Endothelial cell of umbilical vein (primary cell): ENCODE data around the gene CD55. TPM values are rescaled to one million over a fixed set of nuclear protein-coding genes. Genes with fewer than 3 reads are reported as not detected.

Experiments
- BruUV-seq: library from RNA; stranded (reverse); fragments of 400-500 nt; replicated peaks from 2 replicates; lab custom pipeline; 2021; lab: Mats Ljungman, UMichigan
- CTCF ChIA-PET: fragments of 300-600, 350-600 bp; sonication (Branson Sonifier 250); formaldehyde crosslinking; loops from one replicate; lab custom pipeline; 2021; ENCODE audit warnings: antibody characterized with exemption, inconsistent platforms; lab: Charles Lee
- POLR2A ChIA-PET: fragments of 300-600, 350-600 bp; sonication (Branson Sonifier 250); formaldehyde crosslinking; loops from one replicate; lab custom pipeline; 2021; ENCODE audit warnings: antibody characterized with exemption, inconsistent platforms; lab: Charles Lee
- DNase-seq: peaks from one replicate; pipeline ENCODE4 v3.0.0-alpha.2; 2011; ENCODE audit warnings: low read depth, low spot score
- FAIRE-seq: peaks from 2 replicates; lab custom pipeline; 2011; peaks lifted over from hg19 to GRCh38; lab: Jason Lieb, UNC
- H2AFZ ChIP-seq: 2 replicates; pipeline ENCODE4 v1.6.0; 2012; ENCODE audit warnings: low read depth, low read length, control low read depth, inconsistent platforms
- H3K27ac ChIP-seq: 2 replicates; pipeline ENCODE4 v1.5.1; 2011; ENCODE audit warnings: low read depth, mild to moderate bottlenecking, control low read depth, low read length, moderate library complexity; ENCODE audit not compliant: insufficient read depth
- H3K27me3 ChIP-seq, 2 experiments: 2 replicates each; pipeline versions ENCODE4 v1.6.0 to v1.6.1; 2011; ENCODE audit warnings: low read length in 2 of 2, mixed read lengths in 1 of 2; ENCODE audit not compliant: control insufficient read depth in 2 of 2, insufficient read depth in 2 of 2
- H3K36me3 ChIP-seq, 2 experiments: 2 replicates in 1 of 2; 3 replicates in 1 of 2; pipeline ENCODE4 v1.5.1; 2011; ENCODE audit warnings: low read length in 2 of 2, mild to moderate bottlenecking in 1 of 2, moderate library complexity in 1 of 2; ENCODE audit not compliant: control insufficient read depth in 2 of 2, insufficient read depth in 2 of 2; ENCODE audit errors: extremely low read depth in 1 of 2
- H3K4me1 ChIP-seq: 3 replicates; pipeline ENCODE4 v1.5.1; 2011; ENCODE audit warnings: mild to moderate bottlenecking, low read length; ENCODE audit not compliant: control insufficient read depth, insufficient read depth; ENCODE audit errors: extremely low read depth
- H3K4me2 ChIP-seq: 2 replicates; pipeline ENCODE4 v1.6.1; 2011; ENCODE audit warnings: low read length, control low read depth, mixed read lengths; ENCODE audit not compliant: insufficient read depth
- H3K4me3 ChIP-seq, 3 experiments: fragments of 200-600 bp in 1 of 3; sonication (generic), shearing (Covaris generic) in 1 of 3; replicated peaks in 1 of 3; 2 replicates each; pipeline ENCODE4 v1.5.1; 2011 to 2016; ENCODE audit warnings: control low read depth in 3 of 3, low read length in 3 of 3, mild to moderate bottlenecking in 2 of 3, inconsistent platforms in 1 of 3, low read depth in 1 of 3, moderate library complexity in 1 of 3; ENCODE audit not compliant: insufficient read depth in 1 of 3
- H3K79me2 ChIP-seq: 2 replicates; pipeline ENCODE4 v1.6.0; 2012; ENCODE audit warnings: low read length, inconsistent platforms; ENCODE audit not compliant: control insufficient read depth, insufficient read depth
- H3K9ac ChIP-seq: replicated peaks from 2 replicates; pipeline ENCODE3; 2011; ENCODE audit warnings: low read length, control low read depth; ENCODE audit not compliant: insufficient read depth; ENCODE audit errors: extremely low read depth
- H3K9me1 ChIP-seq: replicated peaks from 3 replicates; pipeline ENCODE4 v1.6.0; 2011; ENCODE audit warnings: mild to moderate bottlenecking, low read length; ENCODE audit not compliant: control insufficient read depth, insufficient read depth; ENCODE audit errors: extremely low read depth
- H3K9me3 ChIP-seq: replicated peaks from 2 replicates; pipeline ENCODE4 v1.5.1; 2012; ENCODE audit warnings: low read length, inconsistent platforms; ENCODE audit not compliant: control insufficient read depth, insufficient read depth
- H4K20me1 ChIP-seq: replicated peaks from 2 replicates; pipeline ENCODE3; 2011; ENCODE audit warnings: mild to moderate bottlenecking, low read length; ENCODE audit not compliant: control insufficient read depth, insufficient read depth; ENCODE audit errors: extremely low read depth
- EZH2 ChIP-seq: IDR thresholded peaks from 2 replicates; pipeline ENCODE4 v1.6.1; 2012; ENCODE audit warnings: borderline replicate concordance, low read depth, mild to moderate bottlenecking, moderate library complexity, low read length, inconsistent platforms; ENCODE audit not compliant: severe bottlenecking
- FOS ChIP-seq: IDR thresholded peaks from 2 replicates; pipeline ENCODE4 v1.6.1; 2011; ENCODE audit warnings: mild to moderate bottlenecking, low read length, moderate library complexity, borderline replicate concordance; ENCODE audit not compliant: insufficient read depth
- GATA2 ChIP-seq: IDR thresholded peaks from 2 replicates; pipeline ENCODE4 v1.7.0; 2011; ENCODE audit warnings: low read depth, mild to moderate bottlenecking, moderate library complexity, mixed read lengths, low read length; ENCODE audit not compliant: insufficient read length, insufficient read depth
- JUN ChIP-seq: IDR thresholded peaks from 2 replicates; pipeline ENCODE4 v1.6.1; 2011; ENCODE audit warnings: borderline replicate concordance, low read depth; ENCODE audit not compliant: insufficient read length, insufficient read depth
- MYC ChIP-seq: IDR thresholded peaks from one replicate; pipeline ENCODE4 v1.6.1; 2011; ENCODE audit warnings: mild to moderate bottlenecking, low read depth, low read length
- POLR2A ChIP-seq: IDR thresholded peaks from 2 replicates; pipeline ENCODE4 v1.6.1; 2012; ENCODE audit warnings: low read depth, mild to moderate bottlenecking, control low read depth, low read length
- POLR2AphosphoS5 ChIP-seq: IDR thresholded peaks from 2 replicates; pipeline ENCODE4 v1.6.1; 2012; ENCODE audit warnings: low read depth, mild to moderate bottlenecking, control low read depth, low read length, moderate library complexity; ENCODE audit not compliant: insufficient read depth
- dilution Hi-C: fragments of 300-500 bp; cut with MboI; formaldehyde crosslinking; loops from one replicate; pipeline ENCODE4 v1.15.0; 2019; ENCODE audit warnings: low sequenced_read_pairs; ENCODE audit not compliant: extremely low pct_ligation_motif_present
- intact Hi-C: fragments of 100-400 bp; cut with micrococcal nuclease; formaldehyde crosslinking; loops from one replicate; pipeline ENCODE4 v1.10.0; 2022
- polyA plus RNA-seq, 4 experiments: library from polyadenylated mRNA; depleted of rRNA in 3 of 4; stranded (reverse) in 3 of 4; unstranded in 1 of 4; fragments of >200 nt; gene quantifications; 2 replicates each; pipeline versions ENCODE4 v1.2.1 to v1.2.3, GENCODE V29; 2011 to 2012; ENCODE audit warnings: missing spikeins in 1 of 4
- total RNA-seq: library from RNA; stranded (reverse); gene quantifications from 2 replicates; pipeline ENCODE4 v1.2.3, GENCODE V29; 2021
- TF ChIP-seq, protein P1 (sequence below): IDR thresholded peaks from 2 replicates; pipeline ENCODE4 v1.6.1; 2011; ENCODE audit not compliant: insufficient read depth, insufficient read length
- TF ChIP-seq, protein P2 (sequence below), 2 donors: IDR thresholded peaks; 1 replicate in 1 of 2; 2 replicates in 1 of 2; pipeline ENCODE4 v1.5.1; 2011; ENCODE audit warnings: low read length in 2 of 2, mild to moderate bottlenecking in 2 of 2, moderate library complexity in 2 of 2, control low read depth in 1 of 2, inconsistent platforms in 1 of 2, low read depth in 1 of 2; ENCODE audit not compliant: insufficient read depth in 1 of 2; ENCODE audit errors: extremely low read depth in 1 of 2

The CD55 gene
- total and polyA plus RNA-seq, 2 donors (not counting 3 experiments of a cell fraction or from before 2014, with no cell fraction given): 111 to 179 TPM

DNA sequence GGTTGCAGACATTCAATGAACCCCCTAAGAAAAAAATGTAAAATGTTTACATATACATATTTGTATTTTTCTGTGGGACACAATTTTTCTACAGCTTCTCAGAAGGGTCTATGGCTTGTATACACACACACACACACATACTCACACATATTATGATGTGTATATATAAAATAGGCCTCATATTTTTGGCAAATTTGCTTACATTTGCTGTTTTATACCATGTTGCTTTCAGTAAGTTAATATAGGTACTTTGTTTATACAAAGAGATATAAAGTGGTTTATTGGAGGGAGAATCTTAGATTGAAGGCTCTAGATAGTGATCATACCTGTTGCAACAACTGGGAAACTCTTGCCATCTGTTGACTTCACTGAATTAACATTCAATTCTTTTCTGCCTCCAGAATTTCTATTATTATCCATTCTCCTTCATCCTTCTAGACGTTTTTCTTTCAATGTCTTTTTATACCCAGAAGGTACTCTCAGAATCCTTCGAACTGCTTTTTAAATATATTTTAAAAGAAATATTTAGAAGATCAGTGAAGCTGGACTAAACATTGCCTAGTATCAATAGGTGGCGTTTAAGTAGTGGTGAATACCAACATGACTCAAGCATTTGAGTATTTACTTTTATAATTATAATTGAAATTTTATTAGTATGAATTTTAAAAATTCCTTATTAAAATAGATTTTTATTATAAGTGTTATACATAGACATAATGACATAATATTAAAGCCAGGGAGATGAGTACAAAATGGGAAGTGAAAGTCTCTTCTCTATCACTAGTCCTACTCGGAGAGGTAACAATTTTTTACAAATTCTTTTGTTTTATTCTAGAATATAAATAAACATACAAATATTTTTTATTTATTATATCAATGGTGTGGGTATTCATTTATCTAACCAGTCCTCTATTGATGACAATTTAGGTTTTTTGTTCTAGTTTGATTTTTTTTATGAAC, 10.2 kb downstream of the CD55 start:
- dilution Hi-C loops (no loop called here), intact Hi-C loops (no loop called here)

DNA sequence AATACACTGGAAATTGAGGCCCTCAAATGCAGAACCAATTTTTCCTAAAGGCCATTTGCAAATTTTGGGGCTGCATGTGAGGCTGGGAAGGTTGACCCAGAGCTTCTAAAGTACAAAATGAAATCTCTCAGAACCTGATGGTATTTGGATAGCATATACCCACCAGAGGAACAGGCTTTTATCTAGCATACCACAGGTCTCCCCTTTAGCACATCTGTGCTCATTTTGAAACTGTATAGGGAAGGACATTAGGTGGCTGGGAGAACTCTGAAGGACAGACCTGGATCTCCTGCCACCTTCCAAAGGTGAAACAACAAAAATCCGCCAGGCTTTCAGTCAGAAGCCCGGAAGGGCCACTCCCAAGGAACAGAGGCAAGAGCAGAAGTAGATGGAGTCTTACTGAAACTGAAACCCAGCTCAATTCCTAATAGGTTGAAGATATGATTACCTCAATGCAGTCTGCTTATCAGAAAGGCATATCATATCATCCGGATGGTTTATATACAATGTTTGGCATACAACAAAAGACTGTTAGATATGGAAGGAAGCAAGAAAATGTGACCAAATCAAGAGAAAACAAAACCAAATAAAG, 11.6 kb downstream of the CD55 start:
- Histone ChIP-seq H2AFZ (no peak overlapping the region), H3K9me3 (no peaks in the 10 kb centered on the region), H3K4me1 (peaks cover under 1% of the 10 kb centered on the region), H3K9ac (no peak overlapping the region), H3K27ac (no peak overlapping the region), H3K9me1 (no peaks in the 10 kb centered on the region), H4K20me1 (no peaks in the 10 kb centered on the region), H3K4me3 (no peak overlapping the region), H3K79me2 (no peaks in the 10 kb centered on the region), H3K4me2 (no peak overlapping the region), H3K27me3 (no peaks in the 10 kb centered on the region), H3K36me3 (peaks cover 15 to 31% of the 10 kb centered on the region in 2 experiments)
- ChIA-PET POLR2A (interaction anchor here (0.7 kb wide), 1 partner anchor 11 kb away, joined by 3 read pairs; the partner anchor contains the start of gene CD55), CTCF (no interaction called here)
- dilution Hi-C loops: no loop called here
- DNase-seq (no peak), FAIRE-seq (no peak)
- TF ChIP-seq JUN: no peak
- TF ChIP-seq POLR2AphosphoS5: no peak
- no peak for TF ChIP-seq FOS
- no peak for TF ChIP-seq EZH2
- no peak for TF ChIP-seq POLR2A
- TF ChIP-seq, protein P1, sequence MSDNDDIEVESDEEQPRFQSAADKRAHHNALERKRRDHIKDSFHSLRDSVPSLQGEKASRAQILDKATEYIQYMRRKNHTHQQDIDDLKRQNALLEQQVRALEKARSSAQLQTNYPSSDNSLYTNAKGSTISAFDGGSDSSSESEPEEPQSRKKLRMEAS: no peak
- TF ChIP-seq GATA2: no peak
- TF ChIP-seq MYC: no peak
- TF ChIP-seq, protein P2, sequence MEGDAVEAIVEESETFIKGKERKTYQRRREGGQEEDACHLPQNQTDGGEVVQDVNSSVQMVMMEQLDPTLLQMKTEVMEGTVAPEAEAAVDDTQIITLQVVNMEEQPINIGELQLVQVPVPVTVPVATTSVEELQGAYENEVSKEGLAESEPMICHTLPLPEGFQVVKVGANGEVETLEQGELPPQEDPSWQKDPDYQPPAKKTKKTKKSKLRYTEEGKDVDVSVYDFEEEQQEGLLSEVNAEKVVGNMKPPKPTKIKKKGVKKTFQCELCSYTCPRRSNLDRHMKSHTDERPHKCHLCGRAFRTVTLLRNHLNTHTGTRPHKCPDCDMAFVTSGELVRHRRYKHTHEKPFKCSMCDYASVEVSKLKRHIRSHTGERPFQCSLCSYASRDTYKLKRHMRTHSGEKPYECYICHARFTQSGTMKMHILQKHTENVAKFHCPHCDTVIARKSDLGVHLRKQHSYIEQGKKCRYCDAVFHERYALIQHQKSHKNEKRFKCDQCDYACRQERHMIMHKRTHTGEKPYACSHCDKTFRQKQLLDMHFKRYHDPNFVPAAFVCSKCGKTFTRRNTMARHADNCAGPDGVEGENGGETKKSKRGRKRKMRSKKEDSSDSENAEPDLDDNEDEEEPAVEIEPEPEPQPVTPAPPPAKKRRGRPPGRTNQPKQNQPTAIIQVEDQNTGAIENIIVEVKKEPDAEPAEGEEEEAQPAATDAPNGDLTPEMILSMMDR (IDR thresholded peaks at IDR 0.05; ENCODE audit: extremely low read depth in 1 of 2, insufficient read depth in 1 of 2, low read depth in 1 of 2, low read length in 2 of 2): no peak
- BruUV-seq: no TSS peak
- intact Hi-C loops: no loop called here

More for the DNA sequence above, 10.2 kb downstream of the CD55 start:
- H3K9ac ChIP-seq: no peak overlapping the region
- no peak overlapping the region for H2AFZ ChIP-seq
- H3K27ac ChIP-seq: no peak overlapping the region
- H3K79me2 ChIP-seq: no peaks in the 10 kb centered on the region
- ChIA-PET CTCF (no interaction called here), POLR2A (no interaction called here)
- H3K4me2 ChIP-seq: no peak overlapping the region
- H3K4me3 ChIP-seq: no peak overlapping the region
- H3K9me1 ChIP-seq: no peaks in the 10 kb centered on the region
- peaks cover 10% of the 10 kb centered on the region for H3K4me1 ChIP-seq
- H4K20me1 ChIP-seq: no peaks in the 10 kb centered on the region
- BruUV-seq: no TSS peak
- DNase-seq (no peak), FAIRE-seq (no peak)
- peaks cover 16 to 29% of the 10 kb centered on the region in 2 experiments for H3K36me3 ChIP-seq
- TF ChIP-seq POLR2A: no peak
- TF ChIP-seq POLR2AphosphoS5: no peak
- no peak for TF ChIP-seq MYC
- no peak for TF ChIP-seq FOS
- no peaks in the 10 kb centered on the region for H3K27me3 ChIP-seq
- H3K9me3 ChIP-seq: no peaks in the 10 kb centered on the region
